Retinal pigment epithelial cell (primary cell): ENCODE measurements around the gene TOB2.

Experiments
- DNase-seq: peaks from one replicate; pipeline ENCODE4 v3.0.0-alpha.2; 2010; ENCODE audit warnings: low read depth
- H3K4me3 ChIP-seq: 2 replicates; pipeline ENCODE4 v1.5.1; 2011; ENCODE audit warnings: mild to moderate bottlenecking, low read length, control low read depth, moderate library complexity
- CTCF ChIP-seq: conservative IDR thresholded peaks from 2 replicates; pipeline ENCODE4 v1.5.1; 2011; ENCODE audit warnings: low read depth, low read length, control low read depth, inconsistent platforms

The TOB2 gene

GRCh38 chr22:41415554-41415953 lies 31.0 kb downstream of the TOB2 start:
- TF ChIP-seq CTCF = no peak
- H3K4me3 ChIP-seq = no peak overlapping the region
- DNase-seq = no peak

DNA sequence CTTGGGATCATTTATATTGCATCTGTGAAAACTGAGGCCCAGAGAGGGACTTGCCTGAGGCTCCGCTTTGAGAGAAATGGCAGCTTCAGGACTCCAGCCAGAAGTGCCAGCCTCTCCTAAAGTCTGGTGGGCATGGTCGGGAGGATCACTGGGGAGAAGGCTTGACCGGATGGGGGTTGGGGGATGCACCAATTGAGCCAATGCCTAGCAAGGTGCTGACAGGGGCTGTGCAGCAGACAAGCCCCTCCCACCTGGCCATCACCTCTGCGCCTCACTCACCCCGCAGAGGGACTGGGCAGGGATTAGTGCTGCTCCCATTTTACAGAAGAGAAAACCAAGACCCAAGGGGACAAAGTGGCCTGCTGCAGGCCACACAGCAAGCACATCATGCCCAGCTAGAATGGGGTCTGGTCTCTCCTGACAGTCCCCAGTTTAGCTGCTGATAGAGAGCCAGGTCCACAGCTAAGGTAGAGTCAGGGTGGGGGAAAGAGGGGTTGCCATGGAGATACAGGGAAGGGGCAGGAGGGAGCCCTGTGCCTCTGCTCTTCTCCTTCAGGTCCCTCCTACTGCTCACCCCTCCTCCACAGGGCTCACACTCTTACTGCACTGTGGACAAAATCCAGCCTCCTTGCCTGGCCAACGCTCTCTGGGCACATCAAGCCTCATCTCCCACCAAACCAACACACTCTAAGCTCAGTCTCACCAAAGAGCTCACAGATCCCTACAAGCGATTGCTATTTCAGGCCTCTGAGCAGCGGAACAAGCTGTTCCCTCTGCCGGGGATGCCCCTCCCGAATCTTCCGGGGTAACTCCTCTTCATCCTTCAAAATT lies 35.4 kb downstream of the TOB2 start:
- no peak for TF ChIP-seq CTCF
- H3K4me3 ChIP-seq = no peak overlapping the region
- DNase-seq = no peak

DNA sequence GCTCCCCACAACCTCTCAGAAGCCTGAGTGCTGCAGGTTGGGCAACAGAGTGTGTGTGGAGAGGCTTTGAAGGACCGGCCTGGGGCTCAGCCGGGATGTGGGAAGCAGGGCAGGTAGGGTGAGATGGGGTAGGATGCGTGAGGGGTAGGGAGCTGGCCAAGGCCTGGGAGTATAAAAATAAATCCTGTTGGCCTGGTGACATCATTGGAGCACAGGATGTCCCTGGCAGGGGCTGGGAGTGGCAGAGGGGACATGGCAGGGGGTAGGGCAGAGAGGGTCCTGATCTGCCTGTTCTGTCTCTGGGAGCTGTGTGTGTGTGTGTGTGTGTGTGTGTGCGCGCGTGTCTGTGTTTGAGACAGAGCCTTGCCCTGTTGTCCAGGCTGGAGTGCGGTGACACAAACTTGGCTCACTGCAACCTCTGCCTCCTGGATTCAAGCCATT lies 36.3 kb downstream of the TOB2 start:
- TF ChIP-seq CTCF = no peak

GRCh38 chr22:41408665-41409064 lies 37.9 kb downstream of the TOB2 start:
- DNase-seq = no peak
- TF ChIP-seq CTCF = no peak
- no peak overlapping the region for H3K4me3 ChIP-seq

More for the DNA sequence above, 36.3 kb downstream of the TOB2 start:
- no peak for DNase-seq
- no peak overlapping the region for H3K4me3 ChIP-seq

- DNase-seq = no peak
- no peak for TF ChIP-seq CTCF
- H3K4me3 ChIP-seq = no peak overlapping the region
These were observed 39.2 kb downstream of the TOB2 start for GRCh38 chr22:41407433-41407832.

DNA sequence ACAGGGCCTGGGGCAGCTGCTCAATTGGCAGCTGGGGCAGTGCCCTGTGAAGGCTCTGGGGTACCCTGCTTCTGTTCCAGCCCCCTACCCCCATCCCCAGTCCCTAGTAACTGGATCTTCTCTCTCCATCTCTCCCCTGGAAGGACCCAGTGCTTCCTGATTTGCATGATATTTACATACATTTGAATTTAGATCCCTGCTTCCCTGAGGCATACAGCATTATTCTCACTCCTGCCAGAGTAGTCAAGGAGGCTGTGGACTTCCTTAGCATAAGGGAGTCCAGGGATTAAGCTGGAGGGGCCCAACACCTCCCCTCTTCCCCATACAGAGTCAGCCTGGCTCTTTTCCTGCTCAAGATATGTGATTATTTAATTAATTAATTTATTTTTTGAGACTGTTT lies 40.2 kb downstream of the TOB2 start:
- H3K4me3 ChIP-seq = no peak overlapping the region
- no peak for TF ChIP-seq CTCF
- DNase-seq = no peak

GRCh38 chr22:41405588-41405987 lies 41.0 kb downstream of the TOB2 start:
- no peak for TF ChIP-seq CTCF
- no peak overlapping the region for H3K4me3 ChIP-seq
- DNase-seq = no peak
